ENCODE measurements around the gene DPPA5. TPM values are rescaled to one million over a fixed set of nuclear protein-coding genes. Genes with fewer than 3 reads are reported as not detected.

Gene DPPA5
- total RNA-seq, 1 experiment from 2014 or later, result not detected

GRCh38 chr6:73369563-73369962, 15.5 kb upstream of the DPPA5 start, which contains the start of gene OOEP:
TSS of gene OOEP (minus strand) at chr6:73369897. CDS start at chr6:73369792, 105 bp downstream.
- no peaks in the 10 kb centered on the region for H3K36me3 ChIP-seq (ENCODE audit: control insufficient read depth in 1 of 2, insufficient read depth in 2 of 2, low read length in 2 of 2)
- intact Hi-C loops (cut with micrococcal nuclease), result no loop called here
- CTCF ChIA-PET, result no interaction called here
- H3K27me3 ChIP-seq (ENCODE audit: insufficient read depth, low read length), result no peaks in the 10 kb centered on the region
- no peaks in the 10 kb centered on the region for H4K20me1 ChIP-seq (ENCODE audit: insufficient read depth)
- no TSS peak for BruUV-seq (replicated peaks)
- no peaks in the 10 kb centered on the region for H3K9me2 ChIP-seq (ENCODE audit: insufficient read depth)
- H3K9ac ChIP-seq (ENCODE audit: low read length), result no peak within 1 kb of the TSS
- TF ChIP-seq MAX (IDR thresholded peaks at IDR 0.05) (no peak), REST (IDR thresholded peaks at IDR 0.05; ENCODE audit: low read depth) (no peak), EZH2 (IDR thresholded peaks at IDR 0.05) (no peak), EGR1 (IDR thresholded peaks at IDR 0.05; ENCODE audit: low read depth) (no peak), ZNF274 (IDR thresholded peaks at IDR 0.05; ENCODE audit: low read depth, low read length) (no peak), SP1 (IDR thresholded peaks at IDR 0.05; ENCODE audit: low read depth) (no peak), POLR2AphosphoS5 (IDR thresholded peaks at IDR 0.05; ENCODE audit: low read depth, low read length) (no peak), ZFX (IDR thresholded peaks at IDR 0.05) (no peak), CEBPB (IDR thresholded peaks at IDR 0.05; ENCODE audit: low read depth) (no peak), SIN3A (IDR thresholded peaks at IDR 0.05; ENCODE audit: low read depth) (no peak)
- POLR2A ChIA-PET, result no interaction called here
- no peak for DNase-seq (ENCODE audit: low read depth, low spot score)
- RAD21 ChIA-PET (ENCODE audit: low non-redundant PET in 1 of 2, low total read pairs in 2 of 2, uncharacterized antibody in 2 of 2, unreplicated experiment in 2 of 2), result no interaction called here
- no peak within 1 kb of the TSS for H3K27ac ChIP-seq (ENCODE audit: low read depth, low read length)
- ATAC-seq, result no peak
- no peak within 1 kb of the TSS for H3K4me2 ChIP-seq (ENCODE audit: low read length)
- no peaks in the 10 kb centered on the region for H3K4me1 ChIP-seq (ENCODE audit: control insufficient read depth in 1 of 2, insufficient read depth in 2 of 2, low read length in 2 of 2)
- no peak within 1 kb of the TSS for H2AFZ ChIP-seq (ENCODE audit: low read depth, low read length, poor library complexity, severe bottlenecking)
- no peaks in the 10 kb centered on the region for H3K79me2 ChIP-seq (ENCODE audit: insufficient read depth, low read length)
- H3K9me3 ChIP-seq (ENCODE audit: control insufficient read depth in 1 of 2, insufficient read depth in 1 of 2, low read depth in 1 of 2, low read length in 2 of 2), result no peaks in the 10 kb centered on the region
- no peak within 1 kb of the TSS for H3K4me3 ChIP-seq (replicated peaks in 1 of 2; ENCODE audit: low read depth in 1 of 2, low read length in 2 of 2)

All from HCT116 (cell line).